Erythroblast (primary cell): Measurements from ENCODE around the gene LLGL2.

Experiments used
- GATA1 ChIP-seq: IDR thresholded peaks from 2 replicates; pipeline ENCODE4 v1.6.1; 2011; ENCODE audit warnings: low read depth, mild to moderate bottlenecking, control low read depth, low read length, moderate library complexity
- POLR2A ChIP-seq: IDR thresholded peaks from 2 replicates; pipeline ENCODE4 v1.6.1; 2011; ENCODE audit warnings: mild to moderate bottlenecking, low read length

DNA sequence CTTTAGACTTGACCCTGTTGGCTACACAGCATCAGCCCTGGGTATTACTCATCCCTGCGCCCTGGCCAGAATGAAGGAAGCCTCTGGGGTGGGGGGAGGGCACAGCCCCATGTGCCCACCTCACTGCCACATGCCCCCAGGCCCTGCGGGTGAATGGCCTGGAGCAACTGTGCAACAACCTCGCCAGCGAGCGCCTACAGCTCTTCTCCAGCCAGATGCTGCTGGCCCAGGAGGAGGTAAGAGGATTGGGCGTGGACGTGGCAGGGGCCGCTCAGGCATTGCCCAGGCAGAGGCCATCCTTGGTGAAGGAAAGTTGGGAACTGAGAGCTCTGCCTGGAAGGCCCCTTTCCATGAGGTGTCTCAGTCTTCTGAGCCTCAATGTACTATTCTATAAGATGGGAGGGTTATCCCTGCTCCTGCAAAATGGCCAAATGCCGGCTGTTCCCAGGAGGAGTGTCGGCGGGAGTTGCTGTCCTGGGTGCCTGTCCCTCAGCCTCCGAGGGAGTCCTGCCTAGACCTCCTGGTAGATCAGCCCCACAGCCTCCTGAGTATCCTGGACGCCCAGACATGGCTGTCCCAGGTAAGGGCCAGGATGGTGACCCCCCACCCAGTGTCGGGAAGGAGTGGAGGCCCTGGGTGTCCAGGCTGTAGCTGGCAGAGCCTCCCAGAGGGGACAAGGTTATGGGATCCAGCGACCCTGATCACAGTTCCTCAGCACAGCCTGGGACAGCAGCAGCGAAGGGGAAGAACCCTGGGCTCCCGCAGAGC is 71.0 kb downstream of the LLGL2 start:
- TF ChIP-seq POLR2A (no peak), GATA1 (no peak)
